Cerebellar nuclear complex (tissue), 1 donor: Measurements from ENCODE around the gene LGR5.

Experiments used
- DNase-seq, 2 experiments: peaks; one replicate each; lab custom pipeline; 2025; lab: John Stamatoyannopoulos, UW

LGR5 gene

GRCh38 chr12:71439362-71439612 is 311 bp upstream of the LGR5 start:
- no peak for DNase-seq

- no peak for DNase-seq
These were observed 756 bp downstream of the LGR5 start for GRCh38 chr12:71440345-71440762.

- DNase-seq, result no peak
These were observed 1.5 kb downstream of the LGR5 start for GRCh38 chr12:71440763-71441748.

GRCh38 chr12:71441836-71442566 is 2.4 kb downstream of the LGR5 start:
- DNase-seq, result no peak

GRCh38 chr12:71442567-71442931 is 3.0 kb downstream of the LGR5 start:
- no peak for DNase-seq

- no peak for DNase-seq
These were observed 5.5 kb downstream of the LGR5 start for GRCh38 chr12:71445071-71445470.

GRCh38 chr12:71447691-71448132 is 8.1 kb downstream of the LGR5 start:
- DNase-seq, result no peak

GRCh38 chr12:71448150-71448581 is 8.6 kb downstream of the LGR5 start:
- no peak for DNase-seq

- DNase-seq, result no peak
These were observed 9.9 kb downstream of the LGR5 start for GRCh38 chr12:71449373-71450070.

- no peak for DNase-seq
These were observed 12.4 kb downstream of the LGR5 start for GRCh38 chr12:71452006-71452405.

GRCh38 chr12:71455028-71455737 is 15.6 kb downstream of the LGR5 start:
- DNase-seq, result no peak

GRCh38 chr12:71456316-71456715 is 16.7 kb downstream of the LGR5 start:
- no peak for DNase-seq

GRCh38 chr12:71456990-71457389 is 17.4 kb downstream of the LGR5 start:
- DNase-seq, result no peak

GRCh38 chr12:71460318-71460717 is 20.7 kb downstream of the LGR5 start:
- DNase-seq, result no peak

- DNase-seq, result no peak
These were observed 21.4 kb downstream of the LGR5 start for GRCh38 chr12:71460850-71461609.

GRCh38 chr12:71461787-71462328 is 22.3 kb downstream of the LGR5 start:
- no peak for DNase-seq

GRCh38 chr12:71465796-71466195 is 26.2 kb downstream of the LGR5 start:
- DNase-seq, result no peak

- no peak for DNase-seq
These were observed 29.7 kb downstream of the LGR5 start for GRCh38 chr12:71469258-71469750.

GRCh38 chr12:71472441-71472911 is 32.9 kb downstream of the LGR5 start:
- DNase-seq, result no peak

GRCh38 chr12:71474791-71475190 is 35.2 kb downstream of the LGR5 start:
- DNase-seq, result no peak

- DNase-seq, result no peak
These were observed 35.7 kb downstream of the LGR5 start for GRCh38 chr12:71475280-71475679.
